ENCODE results near the gene WTIP.

- no peak for TF ChIP-seq CTCF (IDR thresholded peaks at IDR 0.05)
- TF ChIP-seq POLR2A (IDR thresholded peaks at IDR 0.05), result no peak
Measured at GRCh38 chr19:34549833-34550232, 68.3 kb downstream of the WTIP start.

Data from body of pancreas (tissue), 4 donors.